CD4-positive, alpha-beta T cell (primary cell): ENCODE data around the gene CCDC137. TPM values are rescaled to one million over a fixed set of nuclear protein-coding genes. Genes with fewer than 3 reads are reported as not detected.

Experiments used
- ATAC-seq: fragments of 200-7000 bp; cut with Tn5 transposase; one replicate; pipeline ENCODE4 v1.10.0; 2022; ENCODE audit warnings: mild to moderate bottlenecking; ENCODE audit not compliant: poor library complexity
- CTCF ChIA-PET: fragments of 350-600 bp; sonication (Branson Sonifier 250); formaldehyde crosslinking; loops from one replicate; lab custom pipeline; 2021; ENCODE audit warnings: antibody characterized with exemption, inconsistent platforms; lab: Charles Lee
- POLR2A ChIA-PET: fragments of 350-600 bp; sonication (Branson Sonifier 250); formaldehyde crosslinking; loops from one replicate; lab custom pipeline; 2021; ENCODE audit warnings: antibody characterized with exemption, inconsistent platforms; lab: Charles Lee
- DNase-seq, 14 experiments: peaks; one replicate each; pipeline ENCODE4 v3.0.0-alpha.2; 2013 to 2020; ENCODE audit warnings: mixed read lengths in 2 of 14
- H3K27ac ChIP-seq, 2 donors: one replicate each; pipeline versions ENCODE4 v1.5.1 to v1.7.0; 2013; ENCODE audit warnings: low read length in 2 of 2, low read depth in 1 of 2, mild to moderate bottlenecking in 1 of 2
- H3K27me3 ChIP-seq, 2 experiments: 1 replicate in 1 of 2; 2 replicates in 1 of 2; pipeline versions ENCODE4 v1.6.1 to v1.7.0; 2013; ENCODE audit warnings: low read length in 2 of 2, control low read depth in 1 of 2, mild to moderate bottlenecking in 1 of 2, moderate library complexity in 1 of 2; ENCODE audit not compliant: insufficient read depth in 2 of 2, control insufficient read depth in 1 of 2
- H3K36me3 ChIP-seq: one replicate; pipeline ENCODE4 v1.6.1; 2013; ENCODE audit warnings: low read length, control low read depth; ENCODE audit not compliant: insufficient read depth
- H3K4me1 ChIP-seq: one replicate; pipeline ENCODE4 v1.6.1; 2013; ENCODE audit warnings: low read length, control low read depth; ENCODE audit not compliant: insufficient read depth
- H3K4me3 ChIP-seq: one replicate; pipeline ENCODE4 v1.5.1; 2013; ENCODE audit warnings: mild to moderate bottlenecking, low read length, moderate library complexity
- H3K9me3 ChIP-seq, 2 experiments: 1 replicate in 1 of 2; 2 replicates in 1 of 2; pipeline versions ENCODE4 v1.6.1 to v1.7.0; 2013; ENCODE audit warnings: low read length in 2 of 2, mild to moderate bottlenecking in 2 of 2, control low read depth in 1 of 2, moderate library complexity in 1 of 2; ENCODE audit not compliant: control insufficient read depth in 1 of 2, insufficient read depth in 1 of 2
- H3K27ac Mint-ChIP-seq: one replicate; pipeline ENCODE4 v1.8.0; 2020; ENCODE audit warnings: mixed read lengths
- H3K27me3 Mint-ChIP-seq: one replicate; pipeline ENCODE4 v1.8.0; 2021; ENCODE audit warnings: mixed read lengths
- H3K36me3 Mint-ChIP-seq: one replicate; pipeline ENCODE4 v1.8.0; 2021; ENCODE audit warnings: low read depth, mixed read lengths
- H3K4me1 Mint-ChIP-seq: one replicate; pipeline ENCODE4 v1.8.0; 2021; ENCODE audit warnings: low read depth, mixed read lengths
- H3K4me3 Mint-ChIP-seq: one replicate; pipeline ENCODE4 v1.8.0; 2020; ENCODE audit warnings: mild to moderate bottlenecking, mixed read lengths
- H3K9me3 Mint-ChIP-seq: one replicate; pipeline ENCODE4 v1.8.0; 2020; ENCODE audit warnings: mixed read lengths
- intact Hi-C, 2 experiments: fragments of 100-400 bp; cut with DNase I in 1 of 2; cut with micrococcal nuclease in 1 of 2; formaldehyde crosslinking; loops; one replicate each; pipeline versions ENCODE4 v1.15.1 to v1.9.0; 2023 to 2025; cut with DNase I, micrococcal nuclease
- total RNA-seq, 174 experiments: library from RNA in 2 of 174; stranded (reverse) in 2 of 174; gene quantifications; one replicate each; pipeline ENCODE4 v1.2.3 and lab custom pipeline; 2021 to 2026
- TF ChIP-seq, protein P1 (sequence below): fragments of 200-600 bp; IDR thresholded peaks from one replicate; pipeline ENCODE4 v1.8.0; 2022; ENCODE audit warnings: antibody characterized with exemption, mild to moderate bottlenecking

Gene CCDC137
- total RNA-seq, 2 experiments from 2014 or later, result 20.8 to 21.7 TPM

DNA sequence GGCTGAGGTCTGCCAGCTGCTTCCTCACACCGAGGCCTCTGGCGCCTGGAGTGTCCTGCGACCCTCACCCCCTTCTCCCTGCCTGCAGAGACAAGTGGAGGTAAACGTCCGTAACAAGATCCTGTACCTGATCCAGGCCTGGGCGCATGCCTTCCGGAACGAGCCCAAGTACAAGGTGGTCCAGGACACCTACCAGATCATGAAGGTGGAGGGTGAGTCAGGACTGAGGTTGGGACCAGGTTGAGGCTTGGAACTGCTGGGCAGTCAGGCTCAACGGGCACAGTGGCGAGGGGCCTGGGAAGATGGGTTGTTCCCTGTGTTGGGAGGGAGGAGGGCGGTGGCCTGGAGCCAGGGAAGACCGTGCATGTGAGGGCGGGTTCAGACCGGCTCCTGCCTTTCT lies 22.1 kb downstream of the CCDC137 start:
- ChIA-PET CTCF (no interaction called here), POLR2A (no interaction called here)
- H3K9me3 Mint-ChIP-seq, result no peaks in the 10 kb centered on the region
- Histone ChIP-seq H3K27me3 (no peaks in the 10 kb centered on the region), H3K27ac (no peak overlapping the region), H3K36me3 (peaks cover 81% of the 10 kb centered on the region), H3K4me3 (no peak overlapping the region), H3K9me3 (no peaks in the 10 kb centered on the region), H3K4me1 (peaks cover 40% of the 10 kb centered on the region)
- no peak overlapping the region for H3K4me3 Mint-ChIP-seq
- DNase-seq (no peak), ATAC-seq (no peak)
- H3K27ac Mint-ChIP-seq, result no peak overlapping the region
- H3K4me1 Mint-ChIP-seq, result peaks cover 15% of the 10 kb centered on the region
- no peaks in the 10 kb centered on the region for H3K27me3 Mint-ChIP-seq
- peaks cover 69% of the 10 kb centered on the region for H3K36me3 Mint-ChIP-seq
- intact Hi-C loops, result no loop called here
- TF ChIP-seq, protein P1, sequence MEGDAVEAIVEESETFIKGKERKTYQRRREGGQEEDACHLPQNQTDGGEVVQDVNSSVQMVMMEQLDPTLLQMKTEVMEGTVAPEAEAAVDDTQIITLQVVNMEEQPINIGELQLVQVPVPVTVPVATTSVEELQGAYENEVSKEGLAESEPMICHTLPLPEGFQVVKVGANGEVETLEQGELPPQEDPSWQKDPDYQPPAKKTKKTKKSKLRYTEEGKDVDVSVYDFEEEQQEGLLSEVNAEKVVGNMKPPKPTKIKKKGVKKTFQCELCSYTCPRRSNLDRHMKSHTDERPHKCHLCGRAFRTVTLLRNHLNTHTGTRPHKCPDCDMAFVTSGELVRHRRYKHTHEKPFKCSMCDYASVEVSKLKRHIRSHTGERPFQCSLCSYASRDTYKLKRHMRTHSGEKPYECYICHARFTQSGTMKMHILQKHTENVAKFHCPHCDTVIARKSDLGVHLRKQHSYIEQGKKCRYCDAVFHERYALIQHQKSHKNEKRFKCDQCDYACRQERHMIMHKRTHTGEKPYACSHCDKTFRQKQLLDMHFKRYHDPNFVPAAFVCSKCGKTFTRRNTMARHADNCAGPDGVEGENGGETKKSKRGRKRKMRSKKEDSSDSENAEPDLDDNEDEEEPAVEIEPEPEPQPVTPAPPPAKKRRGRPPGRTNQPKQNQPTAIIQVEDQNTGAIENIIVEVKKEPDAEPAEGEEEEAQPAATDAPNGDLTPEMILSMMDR, result no peak

GRCh38 chr17:81690066-81690465 lies 23.5 kb downstream of the CCDC137 start:
- TF ChIP-seq, protein P1, result no peak
- CTCF ChIA-PET, result no interaction called here
- Histone ChIP-seq H3K9me3 (no peaks in the 10 kb centered on the region), H3K36me3 (peaks cover 94% of the 10 kb centered on the region), H3K27me3 (no peaks in the 10 kb centered on the region), H3K4me1 (peaks cover 31% of the 10 kb centered on the region), H3K27ac (no peak overlapping the region), H3K4me3 (no peak overlapping the region)
- intact Hi-C loops, result no loop called here
- ATAC-seq (no peak), DNase-seq (no peak)
- POLR2A ChIA-PET, result interaction anchor here (1.5 kb wide), 1 partner anchor 13 kb away, joined by 4 read pairs; the partner anchor contains the start of gene MRPL12
- Mint-ChIP-seq H3K36me3 (peaks cover 60% of the 10 kb centered on the region), H3K4me1 (peaks cover 5% of the 10 kb centered on the region), H3K9me3 (no peaks in the 10 kb centered on the region), H3K4me3 (no peak overlapping the region), H3K27ac (no peak overlapping the region), H3K27me3 (no peaks in the 10 kb centered on the region)

- peaks cover 5% of the 10 kb centered on the region for H3K4me1 Mint-ChIP-seq
- Histone ChIP-seq H3K27me3 (no peaks in the 10 kb centered on the region), H3K4me3 (no peak overlapping the region), H3K36me3 (peaks cover 95% of the 10 kb centered on the region), H3K4me1 (peaks cover 26% of the 10 kb centered on the region), H3K9me3 (no peaks in the 10 kb centered on the region), H3K27ac (no peak overlapping the region)
- DNase-seq (no peak), ATAC-seq (no peak)
- no peak overlapping the region for H3K4me3 Mint-ChIP-seq
- TF ChIP-seq, protein P1, result no peak
- peaks cover 57% of the 10 kb centered on the region for H3K36me3 Mint-ChIP-seq
- POLR2A ChIA-PET, result interaction anchor here (1.5 kb wide), 1 partner anchor 12 kb away, joined by 4 read pairs; the partner anchor contains the start of gene MRPL12
- intact Hi-C loops, result no loop called here
- CTCF ChIA-PET, result no interaction called here
- H3K9me3 Mint-ChIP-seq, result no peaks in the 10 kb centered on the region
- H3K27ac Mint-ChIP-seq, result no peak overlapping the region
- H3K27me3 Mint-ChIP-seq, result no peaks in the 10 kb centered on the region
Measured at GRCh38 chr17:81690549-81690948, 24.0 kb downstream of the CCDC137 start.
